ENCODE data around the gene LZTR1.

DNA sequence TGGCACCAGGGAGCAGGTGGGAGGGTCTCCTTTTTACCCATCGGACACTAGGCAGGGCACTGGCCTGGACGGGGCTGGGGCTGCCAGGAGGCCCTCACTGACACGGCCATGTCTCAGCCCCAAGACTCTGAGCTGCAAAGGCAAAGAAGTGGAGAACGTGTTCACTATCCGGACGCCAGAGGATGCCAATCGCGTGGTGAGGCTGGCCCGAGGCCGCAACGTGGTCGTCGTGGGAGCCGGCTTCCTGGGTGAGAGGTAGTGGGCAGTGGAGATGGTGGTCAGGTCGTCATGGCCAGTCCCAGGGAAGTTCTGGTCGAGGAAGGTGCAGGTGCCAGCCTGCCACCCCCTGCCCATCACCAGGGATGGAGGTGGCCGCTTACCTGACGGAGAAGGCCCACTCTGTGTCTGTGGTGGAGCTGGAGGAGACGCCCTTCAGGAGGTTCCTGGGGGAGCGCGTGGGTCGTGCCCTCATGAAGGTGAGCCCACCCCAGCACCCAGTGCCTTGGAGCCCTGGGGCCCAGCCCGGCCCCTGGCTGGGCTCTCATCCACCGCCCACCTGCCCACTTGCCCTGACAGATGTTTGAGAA is 5.7 kb upstream of the LZTR1 start:
- TF ChIP-seq, protein P1, sequence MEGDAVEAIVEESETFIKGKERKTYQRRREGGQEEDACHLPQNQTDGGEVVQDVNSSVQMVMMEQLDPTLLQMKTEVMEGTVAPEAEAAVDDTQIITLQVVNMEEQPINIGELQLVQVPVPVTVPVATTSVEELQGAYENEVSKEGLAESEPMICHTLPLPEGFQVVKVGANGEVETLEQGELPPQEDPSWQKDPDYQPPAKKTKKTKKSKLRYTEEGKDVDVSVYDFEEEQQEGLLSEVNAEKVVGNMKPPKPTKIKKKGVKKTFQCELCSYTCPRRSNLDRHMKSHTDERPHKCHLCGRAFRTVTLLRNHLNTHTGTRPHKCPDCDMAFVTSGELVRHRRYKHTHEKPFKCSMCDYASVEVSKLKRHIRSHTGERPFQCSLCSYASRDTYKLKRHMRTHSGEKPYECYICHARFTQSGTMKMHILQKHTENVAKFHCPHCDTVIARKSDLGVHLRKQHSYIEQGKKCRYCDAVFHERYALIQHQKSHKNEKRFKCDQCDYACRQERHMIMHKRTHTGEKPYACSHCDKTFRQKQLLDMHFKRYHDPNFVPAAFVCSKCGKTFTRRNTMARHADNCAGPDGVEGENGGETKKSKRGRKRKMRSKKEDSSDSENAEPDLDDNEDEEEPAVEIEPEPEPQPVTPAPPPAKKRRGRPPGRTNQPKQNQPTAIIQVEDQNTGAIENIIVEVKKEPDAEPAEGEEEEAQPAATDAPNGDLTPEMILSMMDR (IDR thresholded peaks at IDR 0.05), result no peak
- TF ChIP-seq POLR2A (IDR thresholded peaks at IDR 0.05) (no peak), EP300 (IDR thresholded peaks at IDR 0.05) (no peak), POLR2AphosphoS5 (IDR thresholded peaks at IDR 0.05) (no peak)

Data from sigmoid colon (tissue), 4 donors.